Muscle layer of duodenum (tissue), 2 donors: ENCODE data around the gene MTF1.

ENCODE experiments used
- H3K27ac ChIP-seq: one replicate; pipeline ENCODE4 v1.7.0; 2013; ENCODE audit warnings: mild to moderate bottlenecking, low read length
- H3K27me3 ChIP-seq: one replicate; pipeline ENCODE4 v1.7.0; 2013; ENCODE audit warnings: low read depth, mild to moderate bottlenecking, control low read depth, low read length
- H3K36me3 ChIP-seq, 2 donors: one replicate each; pipeline ENCODE4 v1.7.0; 2013; ENCODE audit warnings: low read length in 2 of 2, control low read depth in 1 of 2, mild to moderate bottlenecking in 1 of 2; ENCODE audit not compliant: insufficient read depth in 2 of 2, control insufficient read depth in 1 of 2
- H3K4me1 ChIP-seq, 2 donors: one replicate each; pipeline ENCODE4 v1.7.0; 2013; ENCODE audit warnings: low read length in 2 of 2, mild to moderate bottlenecking in 2 of 2, control low read depth in 1 of 2, moderate library complexity in 1 of 2; ENCODE audit not compliant: insufficient read depth in 2 of 2, control insufficient read depth in 1 of 2
- H3K4me3 ChIP-seq, 2 donors: one replicate each; pipeline ENCODE4 v1.7.0; 2013; ENCODE audit warnings: low read length in 2 of 2, low read depth in 1 of 2, mild to moderate bottlenecking in 1 of 2
- H3K9me3 ChIP-seq, 2 donors: one replicate each; pipeline ENCODE4 v1.7.0; 2013; ENCODE audit warnings: low read length in 2 of 2, control low read depth in 1 of 2, mild to moderate bottlenecking in 1 of 2; ENCODE audit not compliant: control insufficient read depth in 1 of 2
- donor health status: healthy.

The MTF1 gene

DNA sequence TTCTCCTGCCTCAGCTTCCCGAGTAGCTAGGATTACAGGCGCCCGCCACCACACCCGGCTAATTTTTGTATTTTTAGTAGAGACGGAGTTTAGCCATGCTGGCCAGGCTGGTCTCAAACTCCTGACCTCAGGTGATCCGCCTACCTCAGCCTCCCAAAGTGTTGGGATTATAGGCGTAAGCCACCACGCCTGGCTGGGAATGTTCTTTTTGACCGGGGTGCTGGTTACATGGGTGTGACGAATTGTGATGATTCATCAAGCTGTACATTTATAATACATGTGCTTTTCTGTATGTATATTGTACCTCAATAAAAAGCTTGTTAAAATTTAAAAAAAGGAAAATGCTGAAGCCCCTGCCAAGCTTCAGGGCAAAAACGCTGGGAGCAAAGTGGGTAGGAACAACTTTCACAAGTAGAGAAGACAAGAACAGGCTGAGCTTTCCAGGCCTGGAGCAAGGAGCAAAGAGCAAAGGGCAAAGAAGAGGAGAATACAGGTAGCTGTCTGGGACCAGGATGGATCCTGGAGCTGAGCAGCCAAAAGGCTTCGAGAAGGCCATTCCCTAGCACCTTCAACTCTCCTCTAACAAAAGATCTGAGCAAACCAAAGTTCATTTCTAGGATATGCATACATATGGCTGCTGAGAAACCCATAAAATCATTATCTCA, 30.9 kb downstream of the MTF1 start:
- H3K9me3 ChIP-seq: no peaks in the 10 kb centered on the region
- H3K27me3 ChIP-seq: no peaks in the 10 kb centered on the region
- no peak overlapping the region for H3K4me3 ChIP-seq
- H3K36me3 ChIP-seq: peaks cover 23 to 45% of the 10 kb centered on the region in 2 donors
- H3K4me1 ChIP-seq: no peaks in the 10 kb centered on the region
- H3K27ac ChIP-seq: no peak overlapping the region

GRCh38 chr1:37825506-37825905, 33.9 kb downstream of the MTF1 start:
- peaks cover 26 to 44% of the 10 kb centered on the region in 2 donors for H3K36me3 ChIP-seq

GRCh38 chr1:37824001-37824400, 35.4 kb downstream of the MTF1 start:
- Histone ChIP-seq H3K4me3 (no peak overlapping the region), H3K27ac (no peak overlapping the region), H3K36me3 (peaks cover 25 to 47% of the 10 kb centered on the region in 2 donors), H3K9me3 (no peaks in the 10 kb centered on the region), H3K27me3 (no peaks in the 10 kb centered on the region), H3K4me1 (no peaks in the 10 kb centered on the region)

More at GRCh38 chr1:37825506-37825905, 33.9 kb downstream of the MTF1 start:
- no peak overlapping the region for H3K4me3 ChIP-seq
- H3K27ac ChIP-seq: no peak overlapping the region
- no peaks in the 10 kb centered on the region for H3K9me3 ChIP-seq
- H3K27me3 ChIP-seq: no peaks in the 10 kb centered on the region
- H3K4me1 ChIP-seq: no peaks in the 10 kb centered on the region

GRCh38 chr1:37822906-37823815, 36.2 kb downstream of the MTF1 start:
- Histone ChIP-seq H3K36me3 (peaks cover 25 to 44% of the 10 kb centered on the region in 2 donors), H3K27me3 (no peaks in the 10 kb centered on the region), H3K4me3 (no peak overlapping the region), H3K27ac (no peak overlapping the region), H3K4me1 (no peaks in the 10 kb centered on the region), H3K9me3 (no peaks in the 10 kb centered on the region)

DNA sequence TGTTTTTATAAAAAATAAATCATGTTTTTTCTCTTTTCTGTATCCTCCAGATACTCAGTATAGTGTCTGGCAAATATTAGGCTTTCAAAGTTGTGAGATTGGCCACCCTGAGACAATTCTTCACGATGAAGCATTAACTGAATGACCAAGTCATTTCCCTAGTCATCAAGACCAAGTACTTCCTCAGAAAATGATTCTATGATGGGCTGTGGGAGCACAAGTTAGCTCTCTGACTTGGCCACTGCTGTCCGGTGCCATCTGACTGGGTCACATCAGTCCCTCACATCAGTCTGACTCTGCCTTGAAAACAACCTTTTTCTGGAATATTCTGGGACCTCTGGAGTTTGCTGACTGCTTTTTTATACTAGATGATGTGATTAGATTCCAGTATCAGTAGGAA, 37.9 kb downstream of the MTF1 start:
- H3K36me3 ChIP-seq: peaks cover 32 to 51% of the 10 kb centered on the region in 2 donors
- no peak overlapping the region for H3K4me3 ChIP-seq
- no peaks in the 10 kb centered on the region for H3K4me1 ChIP-seq
- H3K27ac ChIP-seq: no peak overlapping the region
- no peaks in the 10 kb centered on the region for H3K9me3 ChIP-seq
- H3K27me3 ChIP-seq: no peaks in the 10 kb centered on the region

DNA sequence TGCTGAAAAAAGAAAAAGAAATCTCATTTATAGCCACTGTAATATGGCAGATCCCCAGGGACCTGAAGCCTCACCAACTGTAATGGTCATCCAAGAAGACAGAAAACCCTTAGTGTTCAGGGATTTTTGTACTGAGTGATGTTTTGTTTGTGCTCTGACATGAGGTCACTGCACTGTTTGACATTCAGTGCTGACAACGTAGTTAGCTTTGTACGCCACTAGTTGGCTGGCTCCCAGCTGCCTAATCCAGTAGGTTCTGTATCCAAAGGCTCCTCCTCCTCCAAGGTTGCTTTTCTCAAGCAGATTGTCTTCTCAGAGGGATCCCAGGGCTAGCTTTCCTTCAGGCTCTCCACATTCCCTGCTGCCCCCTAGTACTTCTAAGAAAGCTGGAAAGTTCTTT, 41.9 kb downstream of the MTF1 start:
- Histone ChIP-seq H3K27ac (no peak overlapping the region), H3K4me1 (no peaks in the 10 kb centered on the region), H3K4me3 (no peak overlapping the region), H3K36me3 (peaks cover 39 to 62% of the 10 kb centered on the region in 2 donors), H3K27me3 (no peaks in the 10 kb centered on the region), H3K9me3 (no peaks in the 10 kb centered on the region)

DNA sequence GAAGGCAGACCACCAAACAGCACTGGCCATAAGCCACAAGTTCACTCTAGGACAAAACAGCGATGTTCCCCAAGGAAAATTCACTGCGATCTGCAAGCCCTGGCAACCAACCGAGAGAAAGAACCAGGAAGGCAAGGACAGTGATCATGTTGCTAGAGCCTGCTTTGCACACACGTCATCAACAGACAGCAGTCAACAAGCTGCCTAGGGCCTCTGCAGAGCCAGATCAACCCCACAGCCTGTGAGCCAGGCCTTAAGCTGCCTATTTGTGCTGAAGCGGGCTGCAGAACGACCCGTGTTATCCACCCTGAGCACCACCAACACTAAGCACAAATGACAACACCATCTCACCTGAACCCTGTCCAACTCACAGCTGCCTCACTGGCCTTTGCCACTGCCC, 45.1 kb downstream of the MTF1 start:
- H3K27ac ChIP-seq: no peak overlapping the region
- peaks cover under 1 to 12% of the 10 kb centered on the region in 2 donors for H3K4me1 ChIP-seq
- H3K36me3 ChIP-seq: peaks cover 22 to 39% of the 10 kb centered on the region in 2 donors

GRCh38 chr1:37813529-37814145, 45.8 kb downstream of the MTF1 start:
- H3K27ac ChIP-seq: no peak overlapping the region
- H3K9me3 ChIP-seq: no peaks in the 10 kb centered on the region
- H3K36me3 ChIP-seq: peaks cover 22 to 33% of the 10 kb centered on the region in 2 donors
- peaks cover 3 to 18% of the 10 kb centered on the region in 2 donors for H3K4me1 ChIP-seq
- no peak overlapping the region for H3K4me3 ChIP-seq
- H3K27me3 ChIP-seq: no peaks in the 10 kb centered on the region

More for the DNA sequence above, 45.1 kb downstream of the MTF1 start:
- no peak overlapping the region for H3K4me3 ChIP-seq
- no peaks in the 10 kb centered on the region for H3K27me3 ChIP-seq
- H3K9me3 ChIP-seq: no peaks in the 10 kb centered on the region

DNA sequence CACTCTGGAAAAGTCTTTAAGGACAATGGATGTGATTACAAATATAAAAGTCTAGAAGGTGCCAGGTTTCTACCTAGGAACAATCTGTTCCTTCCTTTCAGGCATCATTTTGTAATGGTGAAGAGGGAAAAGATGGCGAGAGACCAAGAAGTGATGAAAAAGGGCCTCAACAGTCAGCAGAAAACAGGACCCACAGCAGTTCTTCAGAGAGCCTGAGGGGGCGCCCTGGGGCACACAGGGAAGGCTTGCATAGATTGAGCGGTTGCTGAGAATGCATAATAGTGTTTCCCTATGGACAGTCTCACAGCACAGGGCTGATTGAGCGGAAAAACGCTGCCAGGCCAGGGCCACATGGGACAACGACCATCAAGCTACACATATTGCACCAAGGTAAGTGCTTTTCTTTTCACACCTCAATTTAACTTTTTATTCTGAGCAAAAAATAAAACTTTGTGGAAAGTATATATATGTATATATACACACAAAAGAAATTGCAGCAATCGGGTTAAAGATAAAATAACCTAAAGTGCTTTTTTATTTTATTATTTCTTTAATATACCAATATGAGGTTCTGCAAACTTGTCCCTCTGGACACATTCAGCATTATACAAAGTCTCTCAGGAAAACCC, 48.3 kb downstream of the MTF1 start:
- H3K4me1 ChIP-seq: peaks cover 9 to 34% of the 10 kb centered on the region in 2 donors
- no peak overlapping the region for H3K4me3 ChIP-seq
- peaks cover 18 to 28% of the 10 kb centered on the region in 2 donors for H3K36me3 ChIP-seq
- no peaks in the 10 kb centered on the region for H3K9me3 ChIP-seq
- no peaks in the 10 kb centered on the region for H3K27me3 ChIP-seq
- H3K27ac ChIP-seq: no peak overlapping the region

- H3K36me3 ChIP-seq: peaks cover 23 to 28% of the 10 kb centered on the region in 2 donors
- H3K27ac ChIP-seq: no peak overlapping the region
- peaks cover 9 to 35% of the 10 kb centered on the region in 2 donors for H3K4me1 ChIP-seq
- H3K4me3 ChIP-seq: no peak overlapping the region
- H3K27me3 ChIP-seq: no peaks in the 10 kb centered on the region
- H3K9me3 ChIP-seq: no peaks in the 10 kb centered on the region
These were observed 49.5 kb downstream of the MTF1 start for GRCh38 chr1:37809942-37810341.
